IMR-90 (cell line): ENCODE data around the gene ACP6. TPM values are rescaled to one million over a fixed set of nuclear protein-coding genes. Genes with fewer than 3 reads are reported as not detected.

Experiments used
- ATAC-seq: fragments of 200-7000 bp; cut with Tn5 transposase; 2 replicates; pipeline ENCODE4 v1.9.1; 2020; ENCODE audit warnings: low read depth, mild to moderate bottlenecking, moderate library complexity
- BruUV-seq: library from RNA; stranded (reverse); fragments of 400-500 nt; replicated peaks from 2 replicates; lab custom pipeline; 2021; lab: Mats Ljungman, UMichigan
- CTCF ChIA-PET: fragments of 300-600 bp; formaldehyde crosslinking; extraction: SDS; loops from one replicate; lab custom pipeline; 2021; ENCODE audit warnings: antibody characterized with exemption; lab: Yijun Ruan, JAX
- POLR2A ChIA-PET: fragments of 300-600 bp; sonication (Branson Sonifier 250); formaldehyde crosslinking; loops from one replicate; lab custom pipeline; 2022; ENCODE audit warnings: antibody characterized with exemption; ENCODE audit not compliant: unreplicated experiment; lab: Charles Lee
- DNase-seq: peaks from one replicate; pipeline ENCODE4 v3.0.0; 2013
- H2AFZ ChIP-seq: replicated peaks from 2 replicates; pipeline ENCODE3; 2013; ENCODE audit warnings: low read length, mild to moderate bottlenecking; ENCODE audit not compliant: poor library complexity
- H2AK5ac ChIP-seq: 2 replicates; pipeline ENCODE4 v1.6.1; 2013; ENCODE audit warnings: low read depth, low read length, inconsistent platforms
- H2AK9ac ChIP-seq: replicated peaks from 2 replicates; pipeline ENCODE3; 2013; ENCODE audit warnings: mild to moderate bottlenecking, low read depth, low read length, moderate library complexity; ENCODE audit not compliant: poor library complexity
- H2BK120ac ChIP-seq: 2 replicates; pipeline ENCODE4 v1.6.1; 2013; ENCODE audit warnings: low read depth, low read length, inconsistent platforms
- H2BK15ac ChIP-seq: 3 replicates; pipeline ENCODE4 v1.6.1; 2013; ENCODE audit warnings: low read depth, low read length, inconsistent platforms
- H2BK20ac ChIP-seq: 2 replicates; pipeline ENCODE4 v1.6.1; 2013; ENCODE audit warnings: low read depth, mild to moderate bottlenecking, inconsistent platforms, low read length, moderate library complexity
- H2BK5ac ChIP-seq: 2 replicates; pipeline ENCODE4 v1.6.1; 2013; ENCODE audit warnings: mild to moderate bottlenecking, low read depth, low read length, inconsistent platforms; ENCODE audit not compliant: poor library complexity, severe bottlenecking
- H3K14ac ChIP-seq: replicated peaks from 2 replicates; pipeline ENCODE4 v1.6.1; 2013; ENCODE audit warnings: low read depth, low read length, inconsistent platforms
- H3K18ac ChIP-seq: 2 replicates; pipeline ENCODE4 v1.6.1; 2013; ENCODE audit warnings: low read depth, low read length, control low read depth
- H3K23ac ChIP-seq: 2 replicates; pipeline ENCODE4 v1.6.1; 2013; ENCODE audit warnings: low read depth, low read length, inconsistent platforms
- H3K27ac ChIP-seq: 2 replicates; pipeline ENCODE4 v1.5.1; 2013; ENCODE audit warnings: mild to moderate bottlenecking, control low read depth, low read length; ENCODE audit not compliant: insufficient read depth
- H3K27me3 ChIP-seq: 2 replicates; pipeline ENCODE4 v1.6.1; 2013; ENCODE audit warnings: low read length; ENCODE audit not compliant: control insufficient read depth, insufficient read depth
- H3K36me3 ChIP-seq: 2 replicates; pipeline ENCODE4 v1.6.1; 2013; ENCODE audit warnings: low read length, mixed read lengths; ENCODE audit not compliant: control insufficient read depth, insufficient read depth
- H3K4ac ChIP-seq: 2 replicates; pipeline ENCODE4 v1.6.1; 2013; ENCODE audit warnings: low read depth, low read length, inconsistent platforms
- H3K4me1 ChIP-seq: 2 replicates; pipeline ENCODE4 v1.6.1; 2013; ENCODE audit warnings: low read length, mixed read lengths; ENCODE audit not compliant: control insufficient read depth, insufficient read depth
- H3K4me2 ChIP-seq: 2 replicates; pipeline ENCODE4 v1.6.1; 2013; ENCODE audit warnings: low read depth, mild to moderate bottlenecking, control low read depth, low read length, moderate library complexity
- H3K4me3 ChIP-seq: 2 replicates; pipeline ENCODE4 v1.5.1; 2013; ENCODE audit warnings: low read depth, mild to moderate bottlenecking, control low read depth, low read length, moderate library complexity; ENCODE audit not compliant: insufficient read depth
- H3K56ac ChIP-seq: 2 replicates; pipeline ENCODE4 v1.6.1; 2013; ENCODE audit warnings: low read length, inconsistent platforms; ENCODE audit not compliant: insufficient read depth; ENCODE audit errors: extremely low read depth
- H3K79me1 ChIP-seq, 2 experiments: 2 replicates each; pipeline ENCODE4 v1.6.1; 2013; ENCODE audit warnings: low read length in 2 of 2, inconsistent platforms in 1 of 2, low read depth in 1 of 2
- H3K9ac ChIP-seq: 2 replicates; pipeline ENCODE4 v1.6.1; 2013; ENCODE audit warnings: low read depth, low read length, control low read depth
- H3K9me1 ChIP-seq: 2 replicates; pipeline ENCODE4 v1.6.1; 2013; ENCODE audit warnings: low read length, inconsistent platforms; ENCODE audit not compliant: insufficient read depth
- H3K9me3 ChIP-seq: 2 replicates; pipeline ENCODE4 v1.6.1; 2013; ENCODE audit warnings: low read length; ENCODE audit not compliant: control insufficient read depth, insufficient read depth
- H4K20me1 ChIP-seq: 2 replicates; pipeline ENCODE4 v1.6.1; 2013; ENCODE audit warnings: low read length, inconsistent platforms; ENCODE audit not compliant: insufficient read depth
- H4K5ac ChIP-seq: 2 replicates; pipeline ENCODE4 v1.6.1; 2013; ENCODE audit warnings: mild to moderate bottlenecking, low read depth, low read length, control low read depth
- H4K8ac ChIP-seq, 2 experiments: 2 replicates each; pipeline ENCODE4 v1.6.1; 2013; ENCODE audit warnings: low read depth in 2 of 2, low read length in 2 of 2, control low read depth in 1 of 2, inconsistent platforms in 1 of 2
- H4K91ac ChIP-seq: 2 replicates; pipeline ENCODE4 v1.6.1; 2013; ENCODE audit warnings: low read depth, low read length, inconsistent platforms; ENCODE audit not compliant: insufficient read depth
- BHLHE40 ChIP-seq: fragments of 150-350 bp; IDR thresholded peaks from 2 replicates; pipeline ENCODE4 v1.6.1; 2016; ENCODE audit warnings: mild to moderate bottlenecking, low read depth, low read length
- CHD1 ChIP-seq: IDR thresholded peaks from 2 replicates; pipeline ENCODE4 v1.6.1; 2012; ENCODE audit warnings: low read depth, low read length, improper control_type of control experiment
- FOS ChIP-seq: fragments of 150-350 bp; IDR thresholded peaks from 2 replicates; pipeline ENCODE4 v1.6.1; 2016; ENCODE audit warnings: low read depth, low read length
- MAFK ChIP-seq: IDR thresholded peaks from 2 replicates; pipeline ENCODE4 v1.6.1; 2012; ENCODE audit warnings: low read depth, low read length, improper control_type of control experiment
- POLR2A ChIP-seq: IDR thresholded peaks from 2 replicates; pipeline ENCODE4 v1.6.1; 2012; ENCODE audit warnings: mild to moderate bottlenecking, low read depth, low read length
- RAD21 ChIP-seq: IDR thresholded peaks from 2 replicates; pipeline ENCODE4 v1.6.1; 2012; ENCODE audit warnings: low read length, improper control_type of control experiment
- RFX5 ChIP-seq: IDR thresholded peaks from 2 replicates; pipeline ENCODE4 v1.8.0; 2012; ENCODE audit warnings: low read depth, mild to moderate bottlenecking, low read length, moderate library complexity
- SMC3 ChIP-seq: fragments of 150-350 bp; IDR thresholded peaks from 2 replicates; pipeline ENCODE4 v1.6.1; 2016; ENCODE audit warnings: low read depth, mild to moderate bottlenecking, antibody characterized with exemption, low read length, moderate library complexity
- WGBS, 2 experiments: methylation state at CpG; one replicate each; pipeline versions ENCODE4 v1.1.5 to v1.1.7; 2013; ENCODE audit warnings: missing lambda C conversion rate in 2 of 2; ENCODE audit not compliant: insufficient read length in 1 of 2; ENCODE audit errors: extremely low coverage in 2 of 2; 5-methylcytosine and 5-hydroxymethylcytosine counted together
- dilution Hi-C: fragments of 300-500 bp; cut with HindIII; formaldehyde crosslinking; loops from one replicate; pipeline ENCODE4 v1.14.3; 2018; ENCODE audit warnings: low sequenced_read_pairs; ENCODE audit not compliant: unreplicated experiment
- in situ Hi-C: fragments of 300-500 bp; cut with MboI; formaldehyde crosslinking; loops from 3 replicates; pipeline ENCODE4 v1.14.3; 2019; ENCODE audit warnings: low sequenced_read_pairs, inconsistent platforms, mixed read lengths
- intact Hi-C: fragments of 100-400 bp; cut with micrococcal nuclease; formaldehyde crosslinking; loops from 2 replicates; pipeline ENCODE4 v1.10.0; 2022
- polyA plus RNA-seq, 3 experiments: library from polyadenylated mRNA; depleted of rRNA; stranded (reverse); fragments of >200 nt; gene quantifications; 2 replicates each; pipeline ENCODE4 v1.2.3, GENCODE V29; 2012; ENCODE audit warnings: low replicate concordance in 1 of 3
- total RNA-seq: library from RNA; depleted of rRNA; stranded (reverse); fragments of >200 nt; gene quantifications from 2 replicates; pipeline ENCODE4 v1.2.3, GENCODE V29; 2012
- TF ChIP-seq, protein P1 (sequence below): conservative IDR thresholded peaks from 2 replicates; pipeline ENCODE4 v1.5.1; 2012; ENCODE audit warnings: mild to moderate bottlenecking, low read depth, low read length, improper control_type of control experiment
- TF ChIP-seq, protein P2 (sequence below): fragments of 150-350 bp; IDR thresholded peaks from 2 replicates; pipeline ENCODE4 v1.6.1; 2016; ENCODE audit warnings: low read depth, mild to moderate bottlenecking, low read length, moderate library complexity, borderline replicate concordance

ACP6 gene
- total and polyA plus RNA-seq, 2 of the 4 experiments (the other 2 are of a cell fraction) = 2.5 to 8.2 TPM

DNA sequence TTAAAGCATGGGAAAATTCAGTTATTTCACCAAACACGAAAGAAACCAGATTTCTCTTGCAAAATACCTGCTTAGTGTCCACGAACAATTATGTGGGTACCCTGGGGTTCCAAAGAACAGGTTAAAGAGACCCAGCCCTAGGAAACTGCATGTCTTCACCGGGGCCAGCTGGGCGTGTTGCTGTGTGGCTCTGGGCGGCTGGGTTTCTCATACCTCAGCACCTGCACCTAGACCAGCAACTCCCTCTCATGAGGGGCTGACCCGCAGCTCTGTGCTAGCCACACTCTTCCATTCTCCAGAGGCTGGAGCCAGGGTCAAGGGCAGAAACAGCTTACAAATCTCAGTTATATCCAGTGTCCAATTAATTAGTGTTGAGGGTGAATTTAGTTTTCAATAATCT is 40.3 kb downstream of the ACP6 start:
- in situ Hi-C loops = loop anchor here (10.0 kb wide), 2 partner anchors 265 to 355 kb away; no protein-coding TSS in a partner anchor
- WGBS, 2 experiments = no CpG with 5 or more reads among the region's 6 CpGs

More for the DNA sequence above, 40.3 kb downstream of the ACP6 start:
- Histone ChIP-seq H3K79me1 (no peaks in the 10 kb centered on the region), H3K9ac (no peak overlapping the region), H4K5ac (no peak overlapping the region), H3K14ac (no peak overlapping the region), H4K8ac (no peak overlapping the region), H3K4ac (no peak overlapping the region), H4K91ac (no peak overlapping the region), H2BK15ac (no peak overlapping the region), H3K4me1 (no peaks in the 10 kb centered on the region; the same call in 1 of the 2 replicates), H2BK20ac (no peak overlapping the region), H3K36me3 (no peaks in the 10 kb centered on the region), H3K23ac (no peak overlapping the region), H2BK120ac (no peak overlapping the region), H3K18ac (no peak overlapping the region), H3K56ac (no peak overlapping the region), H3K4me3 (no peak overlapping the region), H4K20me1 (no peaks in the 10 kb centered on the region), H3K27me3 (no peaks in the 10 kb centered on the region), H3K9me3 (no peaks in the 10 kb centered on the region), H3K4me2 (no peak overlapping the region), H3K9me1 (no peaks in the 10 kb centered on the region), H3K27ac (no peak overlapping the region), H2AFZ (no peak overlapping the region), H2BK5ac (no peak overlapping the region), H2AK5ac (no peak overlapping the region), H2AK9ac (no peak overlapping the region)
- CTCF ChIA-PET = no interaction called here
- POLR2A ChIA-PET = interaction anchor here (0.7 kb wide), 1 partner anchor 257 kb away, joined by 3 read pairs; no protein-coding TSS in a partner anchor
- intact Hi-C loops (no loop called here), dilution Hi-C loops (no loop called here)
- TF ChIP-seq POLR2A (no peak), SMC3 (no peak), RAD21 (no peak), CHD1 (no peak), FOS (no peak), RFX5 (no peak), BHLHE40 (no peak), MAFK (no peak)
- TF ChIP-seq, protein P1, sequence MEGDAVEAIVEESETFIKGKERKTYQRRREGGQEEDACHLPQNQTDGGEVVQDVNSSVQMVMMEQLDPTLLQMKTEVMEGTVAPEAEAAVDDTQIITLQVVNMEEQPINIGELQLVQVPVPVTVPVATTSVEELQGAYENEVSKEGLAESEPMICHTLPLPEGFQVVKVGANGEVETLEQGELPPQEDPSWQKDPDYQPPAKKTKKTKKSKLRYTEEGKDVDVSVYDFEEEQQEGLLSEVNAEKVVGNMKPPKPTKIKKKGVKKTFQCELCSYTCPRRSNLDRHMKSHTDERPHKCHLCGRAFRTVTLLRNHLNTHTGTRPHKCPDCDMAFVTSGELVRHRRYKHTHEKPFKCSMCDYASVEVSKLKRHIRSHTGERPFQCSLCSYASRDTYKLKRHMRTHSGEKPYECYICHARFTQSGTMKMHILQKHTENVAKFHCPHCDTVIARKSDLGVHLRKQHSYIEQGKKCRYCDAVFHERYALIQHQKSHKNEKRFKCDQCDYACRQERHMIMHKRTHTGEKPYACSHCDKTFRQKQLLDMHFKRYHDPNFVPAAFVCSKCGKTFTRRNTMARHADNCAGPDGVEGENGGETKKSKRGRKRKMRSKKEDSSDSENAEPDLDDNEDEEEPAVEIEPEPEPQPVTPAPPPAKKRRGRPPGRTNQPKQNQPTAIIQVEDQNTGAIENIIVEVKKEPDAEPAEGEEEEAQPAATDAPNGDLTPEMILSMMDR = no peak
- TF ChIP-seq, protein P2, sequence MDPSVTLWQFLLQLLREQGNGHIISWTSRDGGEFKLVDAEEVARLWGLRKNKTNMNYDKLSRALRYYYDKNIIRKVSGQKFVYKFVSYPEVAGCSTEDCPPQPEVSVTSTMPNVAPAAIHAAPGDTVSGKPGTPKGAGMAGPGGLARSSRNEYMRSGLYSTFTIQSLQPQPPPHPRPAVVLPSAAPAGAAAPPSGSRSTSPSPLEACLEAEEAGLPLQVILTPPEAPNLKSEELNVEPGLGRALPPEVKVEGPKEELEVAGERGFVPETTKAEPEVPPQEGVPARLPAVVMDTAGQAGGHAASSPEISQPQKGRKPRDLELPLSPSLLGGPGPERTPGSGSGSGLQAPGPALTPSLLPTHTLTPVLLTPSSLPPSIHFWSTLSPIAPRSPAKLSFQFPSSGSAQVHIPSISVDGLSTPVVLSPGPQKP = no peak
- no TSS peak for BruUV-seq
- DNase-seq (no peak), ATAC-seq (no peak)
